Gastroesophageal sphincter (tissue), 3 donors: ENCODE data around the gene FLNA.
A peak's percentile ranks its signal among the peaks of the same experiment; 100 is the strongest.

Experiments
- POLR2A ChIP-seq, 2 donors: fragments of 450-650 bp; IDR thresholded peaks; one replicate each; pipeline ENCODE4 v1.6.1; 2017; ENCODE audit warnings: antibody characterized with exemption in 2 of 2, mild to moderate bottlenecking in 2 of 2, moderate library complexity in 1 of 2
- POLR2AphosphoS5 ChIP-seq: sonication (generic); formaldehyde crosslinking; IDR thresholded peaks from one replicate; pipeline ENCODE4 v1.6.1; 2017; ENCODE audit warnings: antibody characterized with exemption
- TF ChIP-seq, protein P1 (sequence below), 4 experiments: fragments of 200-600 bp in 2 of 4; fragments of 450-650 bp in 2 of 4; sonication (generic) in 1 of 4; IDR thresholded peaks; one replicate each; pipeline ENCODE4 v1.5.1; 2017 to 2019; ENCODE audit warnings: antibody characterized with exemption in 4 of 4, mild to moderate bottlenecking in 2 of 4, moderate library complexity in 2 of 4

DNA sequence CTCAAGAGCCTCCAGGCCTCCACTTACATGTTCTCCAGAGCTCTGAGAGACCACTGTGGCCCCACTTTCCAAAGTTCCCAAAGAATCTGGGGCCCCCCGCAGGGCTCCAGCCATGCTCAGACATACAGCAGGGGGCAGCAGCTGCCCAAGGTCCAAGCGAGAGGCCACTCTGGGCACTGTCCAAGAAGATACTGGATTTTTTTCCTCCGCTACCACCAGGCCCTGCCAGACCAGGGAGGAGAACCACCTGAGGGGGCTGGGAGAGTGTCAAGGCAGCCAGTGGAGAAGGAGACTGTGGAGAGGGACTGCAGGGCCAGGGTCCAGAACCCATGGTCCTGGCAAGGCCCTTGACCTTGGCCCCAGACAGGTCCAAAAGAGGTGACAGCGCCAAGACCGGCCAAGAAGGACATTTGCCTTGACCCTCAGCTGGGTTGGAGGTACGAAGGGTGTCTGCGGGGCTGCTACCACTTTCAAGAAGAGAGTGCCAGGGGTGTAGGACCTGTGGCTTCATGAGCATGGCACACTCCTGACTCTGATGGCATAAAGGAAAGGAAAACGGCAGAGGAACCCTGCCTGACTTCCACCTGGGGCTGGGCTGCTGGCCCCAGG, 10.0 kb upstream of the FLNA start:
- TF ChIP-seq, protein P1, sequence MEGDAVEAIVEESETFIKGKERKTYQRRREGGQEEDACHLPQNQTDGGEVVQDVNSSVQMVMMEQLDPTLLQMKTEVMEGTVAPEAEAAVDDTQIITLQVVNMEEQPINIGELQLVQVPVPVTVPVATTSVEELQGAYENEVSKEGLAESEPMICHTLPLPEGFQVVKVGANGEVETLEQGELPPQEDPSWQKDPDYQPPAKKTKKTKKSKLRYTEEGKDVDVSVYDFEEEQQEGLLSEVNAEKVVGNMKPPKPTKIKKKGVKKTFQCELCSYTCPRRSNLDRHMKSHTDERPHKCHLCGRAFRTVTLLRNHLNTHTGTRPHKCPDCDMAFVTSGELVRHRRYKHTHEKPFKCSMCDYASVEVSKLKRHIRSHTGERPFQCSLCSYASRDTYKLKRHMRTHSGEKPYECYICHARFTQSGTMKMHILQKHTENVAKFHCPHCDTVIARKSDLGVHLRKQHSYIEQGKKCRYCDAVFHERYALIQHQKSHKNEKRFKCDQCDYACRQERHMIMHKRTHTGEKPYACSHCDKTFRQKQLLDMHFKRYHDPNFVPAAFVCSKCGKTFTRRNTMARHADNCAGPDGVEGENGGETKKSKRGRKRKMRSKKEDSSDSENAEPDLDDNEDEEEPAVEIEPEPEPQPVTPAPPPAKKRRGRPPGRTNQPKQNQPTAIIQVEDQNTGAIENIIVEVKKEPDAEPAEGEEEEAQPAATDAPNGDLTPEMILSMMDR (IDR thresholded peaks at IDR 0.05): peak in 3 of 4 experiments; percentile 12 to 60 (median 33)
- TF ChIP-seq POLR2A (IDR thresholded peaks at IDR 0.05) (no peak), POLR2AphosphoS5 (no peak)
